Subcutaneous adipose tissue (tissue), 4 donors: ENCODE measurements around the gene HMCES. TPM values are rescaled to one million over a fixed set of nuclear protein-coding genes. Genes with fewer than 3 reads are reported as not detected.

ENCODE experiments used
- total RNA-seq, 4 donors: library from RNA; depleted of rRNA; stranded (reverse); fragments of >200 nt; gene quantifications; one replicate each; pipeline ENCODE4 v1.1.0, GENCODE V29; 2016
- TF ChIP-seq, protein P1 (sequence below): fragments of 450-650 bp; IDR thresholded peaks from one replicate; pipeline ENCODE4 v1.5.1; 2016; ENCODE audit warnings: low read depth, mild to moderate bottlenecking, control low read depth, antibody characterized with exemption, moderate library complexity

The HMCES gene, protein sequence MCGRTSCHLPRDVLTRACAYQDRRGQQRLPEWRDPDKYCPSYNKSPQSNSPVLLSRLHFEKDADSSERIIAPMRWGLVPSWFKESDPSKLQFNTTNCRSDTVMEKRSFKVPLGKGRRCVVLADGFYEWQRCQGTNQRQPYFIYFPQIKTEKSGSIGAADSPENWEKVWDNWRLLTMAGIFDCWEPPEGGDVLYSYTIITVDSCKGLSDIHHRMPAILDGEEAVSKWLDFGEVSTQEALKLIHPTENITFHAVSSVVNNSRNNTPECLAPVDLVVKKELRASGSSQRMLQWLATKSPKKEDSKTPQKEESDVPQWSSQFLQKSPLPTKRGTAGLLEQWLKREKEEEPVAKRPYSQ
- total RNA-seq = 10 to 100 TPM; 23.6 to 62.9 (median 28.2) TPM

DNA sequence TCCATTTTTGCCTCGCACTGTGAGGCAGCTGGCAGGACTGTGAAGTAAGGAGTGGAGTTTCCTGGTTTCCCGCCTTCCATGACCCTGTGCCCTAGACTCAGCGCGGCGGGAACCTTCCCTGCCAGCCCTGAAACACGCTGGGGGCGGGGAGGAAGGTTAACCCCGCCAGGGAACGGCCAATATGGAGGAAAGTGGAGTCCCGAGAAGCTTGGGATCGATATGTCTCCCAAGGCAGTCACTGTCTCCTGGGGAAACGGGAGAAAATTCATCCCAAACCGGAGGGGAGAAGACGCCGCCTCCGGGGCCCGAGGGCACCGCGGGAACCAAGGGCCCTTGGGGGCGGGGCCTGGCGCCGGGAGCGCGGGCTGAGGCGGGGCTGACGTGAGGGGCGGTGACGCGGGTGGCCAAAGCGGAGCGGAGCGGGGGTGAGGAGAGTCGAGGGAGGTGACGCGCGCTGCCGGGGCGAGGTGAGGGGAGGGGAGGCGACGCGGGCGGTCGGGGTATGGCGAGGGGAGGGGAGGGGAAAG lies at the start of gene HMCES:
HMCES (plus strand) TSS at position 432 of the 527 bp plus-strand sequence. CDS start 863 bp downstream, outside the sequence.
- TF ChIP-seq, protein P1, sequence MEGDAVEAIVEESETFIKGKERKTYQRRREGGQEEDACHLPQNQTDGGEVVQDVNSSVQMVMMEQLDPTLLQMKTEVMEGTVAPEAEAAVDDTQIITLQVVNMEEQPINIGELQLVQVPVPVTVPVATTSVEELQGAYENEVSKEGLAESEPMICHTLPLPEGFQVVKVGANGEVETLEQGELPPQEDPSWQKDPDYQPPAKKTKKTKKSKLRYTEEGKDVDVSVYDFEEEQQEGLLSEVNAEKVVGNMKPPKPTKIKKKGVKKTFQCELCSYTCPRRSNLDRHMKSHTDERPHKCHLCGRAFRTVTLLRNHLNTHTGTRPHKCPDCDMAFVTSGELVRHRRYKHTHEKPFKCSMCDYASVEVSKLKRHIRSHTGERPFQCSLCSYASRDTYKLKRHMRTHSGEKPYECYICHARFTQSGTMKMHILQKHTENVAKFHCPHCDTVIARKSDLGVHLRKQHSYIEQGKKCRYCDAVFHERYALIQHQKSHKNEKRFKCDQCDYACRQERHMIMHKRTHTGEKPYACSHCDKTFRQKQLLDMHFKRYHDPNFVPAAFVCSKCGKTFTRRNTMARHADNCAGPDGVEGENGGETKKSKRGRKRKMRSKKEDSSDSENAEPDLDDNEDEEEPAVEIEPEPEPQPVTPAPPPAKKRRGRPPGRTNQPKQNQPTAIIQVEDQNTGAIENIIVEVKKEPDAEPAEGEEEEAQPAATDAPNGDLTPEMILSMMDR = no peak

DNA sequence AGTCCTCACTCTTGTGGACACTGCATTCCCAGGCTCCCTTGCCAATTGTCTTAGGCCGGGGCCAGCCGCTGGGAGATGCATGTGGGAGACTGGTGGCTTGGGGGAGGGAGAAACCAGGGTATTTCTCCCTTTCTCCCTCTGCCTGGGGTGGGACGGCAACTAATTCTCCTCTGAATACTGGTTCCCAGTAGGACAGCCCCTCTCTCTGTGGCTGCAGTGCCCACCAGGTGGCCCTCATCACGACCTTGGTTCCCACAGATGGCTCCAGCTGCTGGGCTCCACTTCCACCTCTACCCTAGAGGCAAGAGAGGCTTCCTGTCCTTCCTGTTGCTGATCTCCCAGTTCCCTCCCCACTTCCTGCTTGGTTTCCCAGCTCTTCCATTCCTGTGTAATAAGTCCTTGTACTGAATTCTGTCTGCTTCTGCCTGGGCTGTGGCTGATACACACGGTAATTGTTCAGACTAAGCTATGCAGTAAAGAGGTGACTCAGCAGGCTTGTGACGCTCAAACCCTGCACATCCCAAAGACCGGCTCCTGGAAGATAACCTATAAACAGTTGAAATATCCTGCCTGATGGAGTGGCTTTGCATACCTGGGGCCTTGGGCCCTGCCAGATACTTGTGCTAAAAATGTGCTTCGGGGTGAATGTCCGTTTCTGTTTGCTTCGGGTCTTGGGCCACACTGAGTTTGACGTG lies 49.6 kb upstream of the HMCES start:
- TF ChIP-seq, protein P1 = no peak

DNA sequence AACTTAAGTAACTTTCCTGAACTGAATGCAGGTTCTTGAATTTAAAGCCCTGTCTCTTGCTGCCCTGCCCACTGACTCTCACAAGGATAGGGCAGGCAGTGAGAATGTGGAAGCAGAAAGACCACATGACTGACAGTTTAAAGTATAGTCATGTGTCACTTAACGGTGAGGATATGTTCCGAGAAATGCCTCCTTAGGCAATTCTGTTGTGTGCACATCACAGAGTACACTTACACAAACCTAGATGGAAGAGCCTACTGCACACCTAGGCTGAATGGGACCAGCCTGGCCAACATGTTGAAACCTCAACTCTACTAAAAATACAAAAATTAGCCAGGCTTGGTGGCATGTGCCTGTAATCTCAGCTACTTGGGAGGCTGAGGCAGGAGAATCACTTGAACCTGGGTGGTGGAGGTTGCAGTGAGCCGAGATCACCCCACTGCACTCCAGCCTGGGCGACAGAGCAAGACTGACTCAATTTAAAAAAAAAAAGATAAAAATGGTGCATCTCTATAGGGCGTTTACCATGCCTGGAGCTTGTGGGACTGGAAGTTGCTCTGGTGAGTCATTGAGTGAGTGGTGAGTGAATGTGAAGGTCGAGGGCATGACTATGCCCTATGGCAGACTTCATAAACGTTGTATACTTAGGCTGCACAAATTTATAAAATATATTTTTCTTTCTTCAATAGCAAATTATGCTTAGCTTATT lies 48.2 kb upstream of the HMCES start:
- TF ChIP-seq, protein P1 = no peak

DNA sequence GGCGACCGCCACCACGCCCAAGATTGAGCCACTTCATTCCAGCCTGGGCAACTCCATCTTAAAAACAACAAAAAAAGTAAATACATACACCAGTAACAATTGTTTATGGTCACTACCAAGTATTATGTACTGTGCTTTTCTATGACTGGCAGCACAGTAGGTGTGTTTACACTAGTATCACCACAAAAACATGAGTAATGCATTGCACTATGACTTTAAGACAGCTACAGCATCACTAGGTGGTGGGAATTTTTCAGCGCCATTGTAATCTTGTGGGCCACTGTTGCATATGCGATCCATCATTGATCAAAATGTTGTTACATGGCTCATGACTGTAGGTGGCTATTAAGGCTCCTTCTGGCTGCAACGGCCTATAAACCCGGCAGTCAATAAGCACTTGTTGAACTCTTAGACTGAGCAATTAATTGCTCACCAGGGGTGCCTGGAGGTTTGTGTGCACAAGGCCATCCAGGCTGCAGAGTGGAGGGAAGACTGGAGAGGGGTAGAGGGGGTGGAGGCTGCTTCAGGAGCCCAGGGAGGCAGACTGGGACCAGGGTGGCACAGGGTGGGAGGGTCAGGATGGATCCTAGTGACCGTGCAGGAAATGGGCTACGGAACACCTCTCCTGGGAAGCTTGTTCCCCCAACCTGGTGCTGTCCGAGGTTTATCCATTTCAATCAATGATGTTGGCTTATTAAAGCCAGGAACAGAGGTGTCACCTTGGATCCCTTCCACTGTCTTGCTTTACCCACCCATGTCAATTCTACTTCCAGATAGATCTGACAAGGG lies 47.1 kb upstream of the HMCES start:
- TF ChIP-seq, protein P1 = no peak

DNA sequence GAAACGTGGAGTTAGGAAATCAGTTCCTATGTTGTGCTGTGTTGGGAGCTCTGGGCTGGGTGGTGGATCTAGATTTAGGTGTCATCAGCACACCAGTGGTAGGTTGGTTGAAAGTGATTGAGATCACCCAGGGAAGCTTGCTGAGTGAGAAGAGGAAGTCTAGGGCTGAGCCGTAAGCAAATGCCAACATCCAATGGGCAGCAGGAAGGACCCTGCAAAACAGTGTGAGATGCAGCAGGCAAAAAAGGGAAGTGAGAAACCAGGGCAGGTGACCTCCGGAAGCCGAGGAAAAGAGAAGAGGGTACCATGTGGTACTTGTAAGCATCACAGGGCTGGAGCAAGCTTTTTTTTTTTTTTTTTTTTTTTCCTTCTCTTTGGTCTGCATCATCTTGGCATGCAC lies 45.1 kb upstream of the HMCES start:
- TF ChIP-seq, protein P1 = no peak

DNA sequence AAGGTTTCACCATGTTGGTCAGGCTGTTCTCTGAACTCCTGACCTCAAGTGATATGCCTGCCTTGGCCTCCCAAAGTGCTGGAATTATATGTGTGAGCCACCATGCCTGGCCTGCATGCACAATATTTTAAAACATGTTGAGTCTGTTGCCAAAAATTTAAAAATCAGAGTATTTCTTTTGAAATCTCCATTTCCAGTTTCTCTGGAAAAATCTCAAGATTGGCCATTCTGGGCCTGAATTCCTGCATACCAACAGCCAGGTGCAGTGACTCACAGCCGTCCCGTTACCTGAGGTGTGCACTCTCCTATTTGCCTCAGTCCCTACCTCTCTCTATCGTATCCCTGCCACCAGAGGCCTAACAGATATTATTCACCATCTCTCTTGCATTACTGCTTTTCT lies 44.2 kb upstream of the HMCES start:
- TF ChIP-seq, protein P1 = no peak
